ENCODE measurements around the gene TK1. TPM values are rescaled to one million over a fixed set of nuclear protein-coding genes. Genes with fewer than 3 reads are reported as not detected.
"Not testable (repeated sequence)": the region's sequence is repeated elsewhere in the genome, so short reads cannot be mapped to it uniquely, and the experiment has no call there.

The TK1 gene
- 10 to 100 TPM in 1 of 4 donors, 1 to 10 TPM in 3; 7.4 to 27.9 (median 9.4) TPM for total RNA-seq

DNA sequence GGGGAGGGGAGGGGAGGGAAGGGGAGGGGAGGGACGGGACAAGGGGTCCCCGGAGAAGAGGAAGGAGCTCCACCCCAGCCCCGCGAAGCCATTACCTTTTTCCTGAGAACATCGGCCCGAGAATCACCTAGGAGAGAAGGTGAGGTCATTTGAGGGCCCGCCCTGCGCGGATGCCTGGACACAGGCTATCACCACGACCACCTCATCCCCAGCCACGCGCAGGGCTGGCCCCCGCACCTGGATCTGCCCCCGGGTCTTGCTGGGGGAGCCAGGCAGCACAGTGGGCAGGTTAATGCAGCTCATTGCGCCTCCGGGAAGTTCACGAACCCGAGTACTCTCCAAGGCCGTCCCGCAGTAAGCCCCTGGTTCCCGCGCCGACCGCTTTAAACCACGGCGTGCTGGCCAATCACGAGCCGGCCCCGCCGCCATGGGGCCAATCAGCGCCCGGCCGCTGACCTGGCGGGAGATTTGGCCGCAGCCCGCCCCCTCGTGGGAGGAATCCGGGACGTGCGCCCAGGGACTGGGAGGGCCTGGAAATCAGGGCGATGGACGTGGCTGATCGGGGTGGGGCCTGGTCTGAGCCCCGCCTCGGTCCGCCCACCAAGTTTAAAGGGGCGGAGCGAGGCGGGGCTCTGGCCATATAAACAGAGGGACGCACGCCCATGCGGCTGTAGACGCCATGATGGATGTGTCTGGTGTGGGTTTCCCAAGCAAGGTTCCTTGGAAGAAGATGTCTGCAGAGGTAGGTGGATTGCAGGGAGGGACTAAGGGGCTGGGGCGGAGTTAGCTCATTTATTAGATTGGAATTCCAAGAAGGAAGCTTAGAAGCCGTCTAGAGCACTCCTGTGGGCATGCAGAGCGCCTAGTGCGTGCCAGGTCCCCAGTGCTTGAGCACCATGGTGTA is at the start of gene TK1, which contains the start of gene AFMID:
Gene TK1 (minus strand): TSS at position 361 of the 904 bp plus-strand sequence. CDS start 58 bp downstream, at position 303.
Gene AFMID (plus strand): TSS at position 671 of the 904 bp plus-strand sequence. CDS start 9 bp downstream, at position 680.
- TF ChIP-seq EP300 (IDR thresholded peaks at IDR 0.05; ENCODE audit: low read depth) (no peak), POLR2AphosphoS5 (IDR thresholded peaks at IDR 0.05) (peak; percentile 65 to 86 (median 78)), POLR2A (IDR thresholded peaks at IDR 0.05) (peak; percentile 72)
- TF ChIP-seq, protein P1, sequence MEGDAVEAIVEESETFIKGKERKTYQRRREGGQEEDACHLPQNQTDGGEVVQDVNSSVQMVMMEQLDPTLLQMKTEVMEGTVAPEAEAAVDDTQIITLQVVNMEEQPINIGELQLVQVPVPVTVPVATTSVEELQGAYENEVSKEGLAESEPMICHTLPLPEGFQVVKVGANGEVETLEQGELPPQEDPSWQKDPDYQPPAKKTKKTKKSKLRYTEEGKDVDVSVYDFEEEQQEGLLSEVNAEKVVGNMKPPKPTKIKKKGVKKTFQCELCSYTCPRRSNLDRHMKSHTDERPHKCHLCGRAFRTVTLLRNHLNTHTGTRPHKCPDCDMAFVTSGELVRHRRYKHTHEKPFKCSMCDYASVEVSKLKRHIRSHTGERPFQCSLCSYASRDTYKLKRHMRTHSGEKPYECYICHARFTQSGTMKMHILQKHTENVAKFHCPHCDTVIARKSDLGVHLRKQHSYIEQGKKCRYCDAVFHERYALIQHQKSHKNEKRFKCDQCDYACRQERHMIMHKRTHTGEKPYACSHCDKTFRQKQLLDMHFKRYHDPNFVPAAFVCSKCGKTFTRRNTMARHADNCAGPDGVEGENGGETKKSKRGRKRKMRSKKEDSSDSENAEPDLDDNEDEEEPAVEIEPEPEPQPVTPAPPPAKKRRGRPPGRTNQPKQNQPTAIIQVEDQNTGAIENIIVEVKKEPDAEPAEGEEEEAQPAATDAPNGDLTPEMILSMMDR (IDR thresholded peaks at IDR 0.05) = peak; percentile 73 to 96 (median 82)
- in situ Hi-C loops (cut with MboI; ENCODE audit: low pct_ligation_motif_present in 1 of 4, low pct_unique_long_range_greater_than_20kb in 1 of 4, low sequenced_read_pairs in 3 of 4) = no loop called here
- intact Hi-C loops (cut with DNase I; ENCODE audit: low total_unique reads) = no loop called here

GRCh38 chr17:78235885-78236284 is 49.0 kb upstream of the TK1 start:
- H3K4me3 ChIP-seq = no peak overlapping the region
- no peak overlapping the region for H3K27ac ChIP-seq
- peaks cover 24% of the 10 kb centered on the region for H3K27me3 ChIP-seq
- H3K4me1 ChIP-seq = no peaks in the 10 kb centered on the region
- intact Hi-C loops (cut with DNase I; ENCODE audit: low total_unique reads) = no loop called here
- no peak for TF ChIP-seq POLR2AphosphoS5 (IDR thresholded peaks at IDR 0.05)
- TF ChIP-seq POLR2A (IDR thresholded peaks at IDR 0.05) = no peak
- TF ChIP-seq EP300 (IDR thresholded peaks at IDR 0.05; ENCODE audit: low read depth) = no peak
- TF ChIP-seq, protein P1 (IDR thresholded peaks at IDR 0.05) = no peak
- DNase-seq = no peak
- no peaks in the 10 kb centered on the region for H3K36me3 ChIP-seq
- WGBS, 2 donors (ENCODE audit: low coverage in 1 of 2) = 89% methylated on average over 6 of the region's 8 CpGs; no CpG with 5 or more reads in 1 of the 2 donors
- in situ Hi-C loops (cut with MboI; ENCODE audit: low pct_ligation_motif_present in 1 of 4, low pct_unique_long_range_greater_than_20kb in 1 of 4, low sequenced_read_pairs in 3 of 4) = no loop called here
- no peaks in the 10 kb centered on the region for H3K9me3 ChIP-seq

More for the DNA sequence above, at the start of gene TK1, which contains the start of gene AFMID:
- H3K27me3 ChIP-seq = no peaks in the 10 kb centered on the region
- peaks cover 8 to 46% (median 32%) of the 10 kb centered on the region in 4 donors for H3K4me1 ChIP-seq
- peak; percentile 99 for DNase-seq
- no peaks in the 10 kb centered on the region for H3K9me3 ChIP-seq
- peak within 1 kb of the TSS; percentile 32 to 47 (median 42) for H3K4me3 ChIP-seq
- peaks cover 0 to 3% (median 0%) of the 10 kb centered on the region in 4 donors for H3K36me3 ChIP-seq
- H3K27ac ChIP-seq = peak within 1 kb of the TSS; percentile 80 to 86 (median 84)
- WGBS, 2 donors (ENCODE audit: low coverage in 1 of 2) = 5% methylated on average over 12 to 41 of the region's 57 CpGs

DNA sequence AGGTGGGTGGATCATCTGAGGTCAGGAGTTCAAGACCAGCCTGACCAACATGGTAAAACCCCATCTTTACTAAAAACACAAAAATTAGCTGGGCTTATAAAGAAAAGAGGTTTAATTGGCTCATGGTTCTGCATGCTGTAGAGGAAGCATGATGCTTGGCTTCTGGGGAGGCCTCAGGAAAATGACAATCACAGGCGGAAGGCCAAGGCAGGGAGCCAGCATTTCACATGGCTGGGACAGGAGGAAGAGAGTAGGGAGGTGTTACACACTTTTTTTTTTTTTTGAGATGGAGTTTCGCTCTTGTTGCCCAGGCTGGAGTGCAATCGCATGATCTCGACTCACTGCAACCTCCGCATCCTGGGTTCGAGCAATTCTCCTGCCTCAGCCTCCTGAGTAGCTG is 48.2 kb upstream of the TK1 start:
- in situ Hi-C loops (cut with MboI; ENCODE audit: low pct_ligation_motif_present in 1 of 4, low pct_unique_long_range_greater_than_20kb in 1 of 4, low sequenced_read_pairs in 3 of 4) = not testable (repeated sequence)
- WGBS, 2 donors (ENCODE audit: low coverage in 1 of 2) = 89 to 96% methylated on average over 6 of the region's 6 CpGs

GRCh38 chr17:78234261-78234865 is 47.5 kb upstream of the TK1 start:
- intact Hi-C loops (cut with DNase I; ENCODE audit: low total_unique reads) (no loop called here), in situ Hi-C loops (cut with MboI; ENCODE audit: low pct_ligation_motif_present in 1 of 4, low pct_unique_long_range_greater_than_20kb in 1 of 4, low sequenced_read_pairs in 3 of 4) (no loop called here)
- TF ChIP-seq, protein P1 (IDR thresholded peaks at IDR 0.05) = no peak
- TF ChIP-seq EP300 (IDR thresholded peaks at IDR 0.05; ENCODE audit: low read depth) (no peak), POLR2A (IDR thresholded peaks at IDR 0.05) (no peak), POLR2AphosphoS5 (IDR thresholded peaks at IDR 0.05) (no peak)
- no peaks in the 10 kb centered on the region for H3K4me1 ChIP-seq
- no peak overlapping the region for H3K27ac ChIP-seq
- WGBS, 2 donors (ENCODE audit: low coverage in 1 of 2) = 81% methylated on average over 17 of the region's 17 CpGs; no CpG with 5 or more reads in 1 of the 2 donors
- no peak overlapping the region for H3K4me3 ChIP-seq
- DNase-seq = no peak
- H3K9me3 ChIP-seq = no peaks in the 10 kb centered on the region
- H3K27me3 ChIP-seq = peaks cover 39% of the 10 kb centered on the region
- no peaks in the 10 kb centered on the region for H3K36me3 ChIP-seq

More for the DNA sequence above, 48.2 kb upstream of the TK1 start:
- H3K4me3 ChIP-seq; H3K4me1 ChIP-seq; H3K27ac ChIP-seq; H3K9me3 ChIP-seq; intact Hi-C loops (cut with DNase I; ENCODE audit: low total_unique reads); H3K36me3 ChIP-seq; DNase-seq: not testable (repeated sequence)
- peaks cover 32% of the 10 kb centered on the region for H3K27me3 ChIP-seq
